ENCODE measurements around the gene PPIG. TPM values are rescaled to one million over a fixed set of nuclear protein-coding genes. Genes with fewer than 3 reads are reported as not detected.
"Not testable (repeated sequence)": the region's sequence is repeated elsewhere in the genome, so short reads cannot be mapped to it uniquely, and the experiment has no call there.

PPIG gene
- total RNA-seq, 2 donors from 2014 or later: 30.9 to 68.5 TPM

DNA sequence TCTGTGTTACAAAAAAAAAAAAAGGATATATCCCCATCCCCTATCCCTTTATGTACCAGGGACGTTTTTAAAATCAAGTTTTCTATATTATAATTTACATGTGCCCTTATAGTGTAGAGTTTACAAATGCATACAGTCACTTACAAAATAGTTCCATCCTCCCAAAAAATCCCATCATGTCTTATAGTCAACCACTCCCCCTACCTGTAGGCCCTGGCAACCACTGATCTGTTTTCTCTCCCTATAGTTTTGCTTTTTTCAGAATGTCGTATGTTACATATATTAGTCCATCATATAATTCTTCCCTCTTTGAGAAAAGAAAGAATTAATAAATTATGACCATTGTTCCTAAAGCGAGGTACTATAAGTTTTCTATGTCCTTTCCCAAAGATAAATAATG lies 92.2 kb downstream of the PPIG start:
- Histone ChIP-seq H3K4me1 (ENCODE audit: control insufficient read depth in 1 of 2, low read depth in 2 of 2) (no peaks in the 10 kb centered on the region), H3K36me3 (no peaks in the 10 kb centered on the region), H3K27me3 (replicated peaks; ENCODE audit: insufficient read depth) (no peaks in the 10 kb centered on the region), H3K27ac (no peak overlapping the region), H3K4me3 (no peak overlapping the region), H3K9me3 (no peaks in the 10 kb centered on the region)
- TF ChIP-seq, protein P1, sequence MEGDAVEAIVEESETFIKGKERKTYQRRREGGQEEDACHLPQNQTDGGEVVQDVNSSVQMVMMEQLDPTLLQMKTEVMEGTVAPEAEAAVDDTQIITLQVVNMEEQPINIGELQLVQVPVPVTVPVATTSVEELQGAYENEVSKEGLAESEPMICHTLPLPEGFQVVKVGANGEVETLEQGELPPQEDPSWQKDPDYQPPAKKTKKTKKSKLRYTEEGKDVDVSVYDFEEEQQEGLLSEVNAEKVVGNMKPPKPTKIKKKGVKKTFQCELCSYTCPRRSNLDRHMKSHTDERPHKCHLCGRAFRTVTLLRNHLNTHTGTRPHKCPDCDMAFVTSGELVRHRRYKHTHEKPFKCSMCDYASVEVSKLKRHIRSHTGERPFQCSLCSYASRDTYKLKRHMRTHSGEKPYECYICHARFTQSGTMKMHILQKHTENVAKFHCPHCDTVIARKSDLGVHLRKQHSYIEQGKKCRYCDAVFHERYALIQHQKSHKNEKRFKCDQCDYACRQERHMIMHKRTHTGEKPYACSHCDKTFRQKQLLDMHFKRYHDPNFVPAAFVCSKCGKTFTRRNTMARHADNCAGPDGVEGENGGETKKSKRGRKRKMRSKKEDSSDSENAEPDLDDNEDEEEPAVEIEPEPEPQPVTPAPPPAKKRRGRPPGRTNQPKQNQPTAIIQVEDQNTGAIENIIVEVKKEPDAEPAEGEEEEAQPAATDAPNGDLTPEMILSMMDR (IDR thresholded peaks at IDR 0.05): no peak
- no peak for DNase-seq (ENCODE audit: low spot score)
- no peak for ATAC-seq (ENCODE audit: insufficient number of reproducible peaks, low FRiP score, low read depth)

DNA sequence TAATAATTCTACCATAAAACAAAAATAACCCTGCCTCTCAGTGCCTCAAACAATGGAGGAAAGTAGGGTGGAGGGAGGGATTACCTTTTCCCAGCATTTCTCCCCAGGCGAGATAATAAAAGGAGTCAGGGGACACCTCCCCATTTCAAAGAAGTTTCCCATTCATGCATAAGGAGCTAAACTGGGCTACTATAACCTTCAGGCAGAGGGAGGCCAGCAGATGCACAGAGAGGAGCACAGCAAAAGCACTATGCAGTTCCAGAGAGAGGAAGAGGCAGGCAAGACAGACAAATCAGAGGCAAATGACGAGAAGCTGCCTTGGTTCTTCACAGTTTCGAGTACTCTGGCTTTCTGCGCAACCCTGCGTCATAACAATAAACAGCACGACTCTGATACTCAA lies 92.7 kb downstream of the PPIG start:
- Histone ChIP-seq H3K4me3 (no peak overlapping the region), H3K36me3 (no peaks in the 10 kb centered on the region), H3K4me1 (ENCODE audit: control insufficient read depth in 1 of 2, low read depth in 2 of 2) (no peaks in the 10 kb centered on the region), H3K27ac (no peak overlapping the region), H3K27me3 (replicated peaks; ENCODE audit: insufficient read depth) (no peaks in the 10 kb centered on the region), H3K9me3 (no peaks in the 10 kb centered on the region)
- TF ChIP-seq, protein P1 (IDR thresholded peaks at IDR 0.05): no peak
- DNase-seq (ENCODE audit: low spot score) (no peak), ATAC-seq (ENCODE audit: insufficient number of reproducible peaks, low FRiP score, low read depth) (no peak)

DNA sequence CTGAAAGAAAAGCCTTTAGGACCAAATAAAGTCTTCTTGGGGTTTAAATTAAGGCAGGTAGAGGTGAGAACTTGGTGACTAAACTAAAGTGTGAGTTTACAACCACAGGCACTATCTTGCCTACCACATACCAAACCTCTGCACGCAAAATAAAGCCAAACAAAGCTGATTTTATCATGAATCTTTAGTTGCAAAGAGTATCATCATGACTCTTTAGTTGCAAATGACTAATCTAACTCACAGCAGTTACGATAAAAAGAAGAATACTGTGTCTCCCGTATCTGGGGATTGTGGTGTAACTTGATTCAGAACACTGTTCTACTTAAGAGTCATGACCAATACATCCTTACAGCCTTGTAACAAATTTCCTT lies 98.9 kb downstream of the PPIG start:
- DNase-seq (ENCODE audit: low spot score) (no peak), ATAC-seq (ENCODE audit: insufficient number of reproducible peaks, low FRiP score, low read depth) (no peak)
- H3K27ac ChIP-seq: no peak overlapping the region
- H3K27me3 ChIP-seq (replicated peaks; ENCODE audit: insufficient read depth): no peaks in the 10 kb centered on the region
- no peaks in the 10 kb centered on the region for H3K4me1 ChIP-seq (ENCODE audit: control insufficient read depth in 1 of 2, low read depth in 2 of 2)
- H3K36me3 ChIP-seq: no peaks in the 10 kb centered on the region
- no peaks in the 10 kb centered on the region for H3K9me3 ChIP-seq
- TF ChIP-seq, protein P1 (IDR thresholded peaks at IDR 0.05): no peak
- no peak overlapping the region for H3K4me3 ChIP-seq

DNA sequence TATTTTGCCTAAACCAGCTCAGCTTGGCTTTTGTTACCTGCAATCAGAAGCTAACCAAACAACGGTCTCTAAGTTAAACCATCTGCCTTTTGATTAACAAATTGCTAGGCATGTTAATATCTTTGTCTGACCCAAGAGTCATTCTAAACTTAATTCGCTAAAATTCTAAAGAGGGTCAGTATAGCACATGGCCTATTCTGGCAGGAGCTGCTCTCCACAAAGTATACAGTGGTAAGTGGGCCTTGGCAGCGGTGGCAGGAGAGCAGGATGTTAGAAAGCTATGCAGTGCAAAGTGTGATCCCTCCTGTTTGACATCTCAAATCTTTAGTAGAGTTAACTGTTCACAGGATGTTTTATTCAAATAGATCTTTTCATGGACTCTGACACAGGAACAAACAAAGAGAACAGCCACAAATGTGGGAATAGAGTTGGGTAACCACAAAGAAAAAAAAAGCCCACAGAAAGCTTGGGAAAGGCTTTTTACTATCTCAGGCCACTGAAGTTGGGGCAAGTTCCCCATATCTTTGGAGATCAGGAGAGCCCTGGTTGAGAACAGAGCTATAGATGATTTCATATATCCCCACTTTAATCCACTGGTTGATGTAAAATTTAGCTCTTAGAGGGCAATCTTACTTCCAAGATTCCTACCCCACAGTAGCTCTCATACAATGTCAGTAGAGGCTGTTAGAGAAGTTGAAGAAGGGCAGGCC lies 99.4 kb downstream of the PPIG start:
- H3K27ac ChIP-seq: no peak overlapping the region
- TF ChIP-seq, protein P1 (IDR thresholded peaks at IDR 0.05): no peak
- no peak overlapping the region for H3K4me3 ChIP-seq
- no peaks in the 10 kb centered on the region for H3K4me1 ChIP-seq (ENCODE audit: control insufficient read depth in 1 of 2, low read depth in 2 of 2)
- H3K36me3 ChIP-seq: no peaks in the 10 kb centered on the region
- no peak for ATAC-seq (ENCODE audit: insufficient number of reproducible peaks, low FRiP score, low read depth)
- no peak for DNase-seq (ENCODE audit: low spot score)
- no peaks in the 10 kb centered on the region for H3K9me3 ChIP-seq
- H3K27me3 ChIP-seq (replicated peaks; ENCODE audit: insufficient read depth): no peaks in the 10 kb centered on the region

DNA sequence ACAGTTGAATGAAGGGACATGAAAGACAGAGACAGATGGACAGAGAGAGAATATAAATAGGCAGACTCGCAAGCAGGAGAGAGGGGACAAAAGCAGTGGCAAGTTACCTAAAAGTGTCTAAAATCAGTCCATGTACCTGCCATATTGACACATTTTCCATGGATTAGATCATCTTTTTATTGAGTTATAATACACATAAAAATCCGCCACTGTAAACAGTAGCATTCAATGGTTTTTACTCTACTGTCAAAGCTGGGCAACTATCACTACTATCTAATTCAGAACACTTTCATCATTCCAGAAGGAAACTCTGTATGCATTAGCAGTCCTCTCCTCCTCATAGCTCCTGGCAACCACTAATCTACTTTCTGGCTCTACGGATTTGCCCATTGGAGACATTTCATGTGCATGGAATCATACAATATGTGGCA lies 100.0 kb downstream of the PPIG start:
- ATAC-seq (ENCODE audit: insufficient number of reproducible peaks, low FRiP score, low read depth): no peak
- Histone ChIP-seq H3K4me3 (no peak overlapping the region), H3K27ac (no peak overlapping the region), H3K9me3 (no peaks in the 10 kb centered on the region), H3K36me3 (no peaks in the 10 kb centered on the region), H3K4me1 (ENCODE audit: control insufficient read depth in 1 of 2, low read depth in 2 of 2) (no peaks in the 10 kb centered on the region), H3K27me3 (replicated peaks; ENCODE audit: insufficient read depth) (no peaks in the 10 kb centered on the region)
- TF ChIP-seq, protein P1 (IDR thresholded peaks at IDR 0.05): no peak
- no peak for DNase-seq (ENCODE audit: low spot score)

DNA sequence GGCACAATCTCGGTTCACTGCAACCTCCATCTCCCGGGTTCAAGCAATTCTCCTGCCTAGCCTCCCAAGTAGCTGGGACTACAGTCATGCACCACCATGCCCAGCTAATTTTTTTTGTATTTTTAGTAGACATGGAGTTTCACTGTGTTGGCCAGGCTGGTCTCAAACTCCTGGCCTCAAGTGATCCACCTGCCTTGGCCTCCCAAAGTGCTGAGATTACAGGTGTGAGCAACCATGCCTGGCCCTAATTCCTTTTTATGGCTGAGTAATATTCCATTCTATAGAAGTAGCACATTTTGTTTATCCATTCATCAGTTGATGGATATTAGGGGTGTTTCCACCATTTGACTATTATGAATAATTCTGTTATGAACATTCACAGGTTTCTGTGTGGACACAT lies 100.6 kb downstream of the PPIG start:
- not testable (repeated sequence) for H3K4me1 ChIP-seq (ENCODE audit: control insufficient read depth in 1 of 2, low read depth in 2 of 2); H3K9me3 ChIP-seq; H3K4me3 ChIP-seq; H3K36me3 ChIP-seq; DNase-seq (ENCODE audit: low spot score); ATAC-seq (ENCODE audit: insufficient number of reproducible peaks, low FRiP score, low read depth); H3K27ac ChIP-seq; H3K27me3 ChIP-seq (replicated peaks; ENCODE audit: insufficient read depth)

DNA sequence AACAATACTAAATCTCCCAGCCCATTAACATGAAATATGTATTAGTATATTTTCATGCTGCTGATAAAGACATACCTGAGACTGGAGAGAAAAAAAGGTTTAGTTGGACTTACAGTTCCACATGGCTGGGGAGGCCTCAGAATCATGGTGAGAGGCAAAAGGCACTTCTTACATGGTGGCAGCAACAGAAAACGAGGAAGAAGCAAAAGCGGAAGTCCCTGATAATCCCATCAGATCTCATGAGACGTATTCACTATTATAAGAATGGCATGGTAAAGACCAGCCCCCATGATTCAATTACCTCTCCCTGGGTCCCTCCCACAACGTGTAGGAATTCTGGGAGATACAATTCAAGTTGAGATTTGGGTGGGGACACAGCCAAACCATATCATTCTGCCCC lies 102.7 kb downstream of the PPIG start:
- H3K4me3 ChIP-seq; ATAC-seq (ENCODE audit: insufficient number of reproducible peaks, low FRiP score, low read depth); H3K36me3 ChIP-seq; H3K27ac ChIP-seq; H3K9me3 ChIP-seq; H3K4me1 ChIP-seq (ENCODE audit: control insufficient read depth in 1 of 2, low read depth in 2 of 2); H3K27me3 ChIP-seq (replicated peaks; ENCODE audit: insufficient read depth); DNase-seq (ENCODE audit: low spot score): not testable (repeated sequence)

DNA sequence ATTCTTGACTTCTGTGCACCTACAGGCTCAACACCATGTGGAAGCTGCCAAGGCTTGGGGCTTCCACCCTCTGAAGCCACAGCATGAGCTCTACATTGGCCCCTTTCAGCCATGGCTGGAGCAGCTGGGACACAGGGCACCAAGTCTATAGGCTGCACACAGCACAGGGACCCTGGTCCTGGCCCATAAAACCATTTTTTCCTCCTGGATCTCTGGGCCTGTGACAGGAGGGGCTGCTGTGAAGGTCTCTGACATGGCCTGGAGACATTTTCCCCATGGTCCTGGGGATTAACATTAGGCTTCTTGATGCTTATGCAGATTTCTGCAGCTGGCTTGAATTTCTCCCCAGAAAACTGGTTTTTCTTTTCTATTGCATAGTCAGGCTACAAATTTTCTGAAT lies 103.8 kb downstream of the PPIG start:
- ATAC-seq (ENCODE audit: insufficient number of reproducible peaks, low FRiP score, low read depth): not testable (repeated sequence)

More for the DNA sequence above, 103.8 kb downstream of the PPIG start:
- H3K4me1 ChIP-seq (ENCODE audit: control insufficient read depth in 1 of 2, low read depth in 2 of 2); DNase-seq (ENCODE audit: low spot score); H3K27ac ChIP-seq; H3K9me3 ChIP-seq; H3K4me3 ChIP-seq; H3K36me3 ChIP-seq; H3K27me3 ChIP-seq (replicated peaks; ENCODE audit: insufficient read depth): not testable (repeated sequence)

Measured in thoracic aorta (tissue), 2 donors.